Measurements from ENCODE around the gene SAMD4A.

Gene SAMD4A

DNA sequence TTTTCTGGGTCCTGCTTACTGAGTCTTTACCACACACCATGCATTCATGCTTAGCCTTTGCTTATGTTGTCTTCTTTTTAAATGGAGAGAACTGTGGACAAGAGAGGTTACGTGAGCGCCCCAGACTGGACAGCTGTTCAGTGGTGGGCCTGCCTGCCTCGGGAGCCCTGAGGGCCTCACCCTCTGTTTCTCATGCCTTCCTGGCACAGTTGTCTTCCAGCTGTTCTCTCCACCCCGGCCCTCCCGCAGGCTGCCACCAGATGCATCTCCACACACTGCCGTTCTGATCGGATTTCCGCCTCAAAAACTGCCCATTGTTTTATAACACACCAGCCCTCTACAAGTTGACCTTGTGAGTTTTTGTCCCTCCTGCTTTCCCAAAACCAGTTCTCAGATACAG is 100.8 kb downstream of the SAMD4A start:
- Histone ChIP-seq H3K9me3 (ENCODE audit: control insufficient read depth, low read depth, low read length) (no peaks in the 10 kb centered on the region), H3K27ac (ENCODE audit: low read length) (no peak overlapping the region), H3K4me1 (ENCODE audit: control insufficient read depth, low read depth, low read length) (peaks cover 7% of the 10 kb centered on the region), H3K36me3 (ENCODE audit: control insufficient read depth, low read depth, low read length) (no peaks in the 10 kb centered on the region), H3K27me3 (ENCODE audit: control insufficient read depth, insufficient read depth, low read length) (no peaks in the 10 kb centered on the region), H3K9ac (ENCODE audit: low read length) (no peak overlapping the region), H3K4me3 (ENCODE audit: low read length) (no peak overlapping the region)

DNA sequence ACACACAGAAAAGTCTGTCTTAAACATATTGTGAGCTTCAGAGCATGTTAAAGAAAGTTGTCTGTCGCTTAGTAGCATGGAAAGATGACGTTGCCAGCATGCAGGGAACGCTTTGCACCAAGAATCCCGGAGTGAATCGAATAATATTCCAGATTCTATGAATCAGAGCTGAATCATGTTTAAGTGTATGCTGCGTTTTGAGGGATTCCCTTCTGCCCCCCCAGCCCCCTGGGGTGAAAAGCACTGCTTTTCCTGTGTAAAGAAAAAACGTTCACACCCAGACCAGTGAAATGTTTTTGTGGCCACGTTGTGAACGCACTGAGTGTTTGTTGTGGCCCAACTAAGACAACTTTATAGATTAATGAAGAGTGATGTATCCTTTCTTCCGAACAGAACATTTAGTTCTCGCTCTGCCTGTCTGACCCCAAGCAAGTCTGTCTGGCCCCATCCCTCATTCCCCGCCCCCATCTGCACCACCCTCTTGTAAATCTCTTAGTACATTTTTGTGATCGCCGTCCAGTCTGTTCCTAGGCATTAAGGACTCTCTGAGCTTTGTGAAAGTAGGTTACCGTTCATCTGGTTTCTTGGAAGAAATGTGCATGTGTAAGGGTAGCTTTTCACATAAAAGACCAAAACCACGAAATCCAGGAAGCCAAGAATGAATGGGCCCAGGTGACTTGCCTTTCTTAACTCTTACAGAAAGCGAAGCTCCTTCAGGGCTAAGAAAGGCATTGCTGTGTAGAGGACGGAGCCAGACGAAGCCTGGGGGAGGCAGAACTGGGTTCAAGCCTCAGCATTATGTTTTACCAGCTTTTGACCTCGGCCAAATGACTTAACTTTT is 103.0 kb downstream of the SAMD4A start:
- Histone ChIP-seq H3K27ac (ENCODE audit: low read length) (no peak overlapping the region), H3K36me3 (ENCODE audit: control insufficient read depth, low read depth, low read length) (no peaks in the 10 kb centered on the region), H3K4me1 (ENCODE audit: control insufficient read depth, low read depth, low read length) (peaks cover 25% of the 10 kb centered on the region), H3K4me3 (ENCODE audit: low read length) (no peak overlapping the region), H3K9me3 (ENCODE audit: control insufficient read depth, low read depth, low read length) (no peaks in the 10 kb centered on the region), H3K9ac (ENCODE audit: low read length) (no peak overlapping the region), H3K27me3 (ENCODE audit: control insufficient read depth, insufficient read depth, low read length) (no peaks in the 10 kb centered on the region)

DNA sequence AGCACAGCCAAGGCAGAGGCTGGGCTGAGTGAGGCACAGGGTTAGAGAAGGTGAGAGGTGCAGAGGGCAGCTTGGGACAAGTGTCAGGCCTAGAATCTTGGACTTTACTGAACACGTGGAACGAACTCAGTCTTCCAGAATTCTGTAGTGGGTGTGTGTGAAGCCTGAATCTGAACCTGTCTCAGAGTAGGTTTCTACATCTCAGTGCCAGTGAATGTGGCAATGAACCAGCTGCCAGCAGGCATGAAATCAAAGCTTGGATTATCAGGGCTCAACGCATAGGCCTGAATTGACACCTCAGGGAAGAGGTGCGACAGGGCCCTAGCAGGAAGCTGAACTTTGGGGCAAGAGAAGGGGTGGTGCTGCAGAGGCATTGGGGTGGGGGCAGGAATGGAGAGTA is 104.6 kb downstream of the SAMD4A start:
- Histone ChIP-seq H3K9ac (ENCODE audit: low read length) (no peak overlapping the region), H3K9me3 (ENCODE audit: control insufficient read depth, low read depth, low read length) (no peaks in the 10 kb centered on the region), H3K4me3 (ENCODE audit: low read length) (no peak overlapping the region), H3K27me3 (ENCODE audit: control insufficient read depth, insufficient read depth, low read length) (no peaks in the 10 kb centered on the region), H3K4me1 (ENCODE audit: control insufficient read depth, low read depth, low read length) (peaks cover 26% of the 10 kb centered on the region), H3K36me3 (ENCODE audit: control insufficient read depth, low read depth, low read length) (no peaks in the 10 kb centered on the region), H3K27ac (ENCODE audit: low read length) (no peak overlapping the region)

DNA sequence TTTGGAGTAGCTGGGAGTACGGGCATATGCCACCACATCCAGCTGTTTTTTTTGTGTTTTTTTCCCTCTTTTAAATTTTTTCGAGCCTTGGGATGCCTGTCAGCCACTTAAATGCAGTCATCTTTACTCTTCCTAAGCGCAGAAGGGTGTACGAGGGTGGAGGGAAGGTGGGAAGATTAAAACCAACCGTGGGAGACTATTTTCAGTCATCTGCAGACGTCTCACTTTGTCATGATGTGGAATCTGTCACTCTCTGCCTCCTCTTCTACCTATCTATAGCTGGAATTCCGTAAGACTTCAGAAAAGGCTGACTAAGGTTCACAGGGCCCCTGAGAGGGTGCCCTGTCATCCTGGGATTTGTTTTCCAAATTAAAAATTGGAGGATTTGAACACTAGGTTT is 105.3 kb downstream of the SAMD4A start:
- no peaks in the 10 kb centered on the region for H3K36me3 ChIP-seq (ENCODE audit: control insufficient read depth, low read depth, low read length)
- H3K27ac ChIP-seq (ENCODE audit: low read length), result no peak overlapping the region
- H3K9ac ChIP-seq (ENCODE audit: low read length), result no peak overlapping the region
- peaks cover 32% of the 10 kb centered on the region for H3K4me1 ChIP-seq (ENCODE audit: control insufficient read depth, low read depth, low read length)
- no peaks in the 10 kb centered on the region for H3K9me3 ChIP-seq (ENCODE audit: control insufficient read depth, low read depth, low read length)
- no peaks in the 10 kb centered on the region for H3K27me3 ChIP-seq (ENCODE audit: control insufficient read depth, insufficient read depth, low read length)
- H3K4me3 ChIP-seq (ENCODE audit: low read length), result no peak overlapping the region

DNA sequence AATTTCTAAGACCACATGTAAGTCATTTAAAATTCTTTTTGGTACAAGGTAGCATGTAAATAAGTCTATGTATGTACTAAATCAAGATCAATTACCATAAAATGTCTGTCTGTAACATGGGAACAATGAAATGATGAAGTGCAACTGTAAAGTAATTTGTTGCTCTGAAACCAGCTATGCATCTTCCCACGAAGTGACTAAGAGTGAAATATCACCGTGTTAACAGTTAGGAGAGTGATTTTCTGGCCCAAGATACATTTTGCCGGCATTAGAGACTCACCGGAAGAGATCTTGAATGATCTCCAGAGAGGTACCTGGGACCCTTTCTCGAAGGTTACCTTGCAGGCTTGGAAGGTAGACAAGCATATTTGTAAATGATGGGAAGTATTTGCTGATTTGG is 105.8 kb downstream of the SAMD4A start:
- Histone ChIP-seq H3K4me1 (ENCODE audit: control insufficient read depth, low read depth, low read length) (peaks cover 37% of the 10 kb centered on the region), H3K27ac (ENCODE audit: low read length) (no peak overlapping the region), H3K4me3 (ENCODE audit: low read length) (no peak overlapping the region), H3K9me3 (ENCODE audit: control insufficient read depth, low read depth, low read length) (no peaks in the 10 kb centered on the region), H3K36me3 (ENCODE audit: control insufficient read depth, low read depth, low read length) (no peaks in the 10 kb centered on the region), H3K9ac (ENCODE audit: low read length) (no peak overlapping the region), H3K27me3 (ENCODE audit: control insufficient read depth, insufficient read depth, low read length) (no peaks in the 10 kb centered on the region)

DNA sequence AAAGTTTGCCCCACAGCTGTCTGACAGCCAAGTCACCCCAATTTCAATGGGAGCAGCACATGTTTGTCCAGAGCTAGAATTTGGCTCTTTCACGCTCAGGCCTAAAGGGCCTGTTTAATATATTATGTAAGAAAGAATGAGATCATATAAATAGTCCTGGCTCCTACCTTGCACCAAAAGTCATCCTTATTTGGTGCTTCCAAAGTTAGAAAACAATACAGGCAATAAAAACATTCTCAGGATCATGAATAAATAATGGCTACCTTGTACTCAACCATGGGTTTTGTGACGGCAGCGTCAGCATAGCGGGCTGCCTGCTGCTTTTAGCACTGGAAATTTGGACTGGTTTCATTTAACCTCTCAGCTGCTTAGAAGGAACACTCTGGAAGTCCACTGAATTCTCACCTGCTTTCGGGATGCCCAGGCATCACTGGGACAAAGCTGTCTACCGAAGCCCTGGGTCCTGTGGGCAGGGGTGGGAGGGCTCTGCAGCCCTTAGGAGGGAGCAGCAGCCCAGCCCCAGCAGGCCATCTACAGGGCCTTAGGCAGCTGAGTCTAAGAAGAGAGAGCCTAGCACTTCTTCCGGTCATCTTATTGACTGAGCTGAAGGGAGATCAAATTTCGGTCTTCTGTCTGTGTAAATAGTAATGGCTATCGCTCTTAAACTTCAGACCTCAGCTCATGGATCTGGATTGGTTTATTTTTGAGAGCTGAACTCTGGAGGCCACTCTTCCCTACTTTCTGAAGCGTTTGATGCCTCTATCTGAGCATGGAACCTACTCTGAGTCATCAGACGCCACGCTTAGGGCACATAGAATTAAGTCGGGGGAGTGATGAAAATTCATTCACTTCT is 106.5 kb downstream of the SAMD4A start:
- H3K27ac ChIP-seq (ENCODE audit: low read length), result no peak overlapping the region
- H3K4me3 ChIP-seq (ENCODE audit: low read length), result no peak overlapping the region
- no peaks in the 10 kb centered on the region for H3K27me3 ChIP-seq (ENCODE audit: control insufficient read depth, insufficient read depth, low read length)
- peaks cover 42% of the 10 kb centered on the region for H3K4me1 ChIP-seq (ENCODE audit: control insufficient read depth, low read depth, low read length)
- no peaks in the 10 kb centered on the region for H3K9me3 ChIP-seq (ENCODE audit: control insufficient read depth, low read depth, low read length)
- H3K9ac ChIP-seq (ENCODE audit: low read length), result no peak overlapping the region
- no peaks in the 10 kb centered on the region for H3K36me3 ChIP-seq (ENCODE audit: control insufficient read depth, low read depth, low read length)

DNA sequence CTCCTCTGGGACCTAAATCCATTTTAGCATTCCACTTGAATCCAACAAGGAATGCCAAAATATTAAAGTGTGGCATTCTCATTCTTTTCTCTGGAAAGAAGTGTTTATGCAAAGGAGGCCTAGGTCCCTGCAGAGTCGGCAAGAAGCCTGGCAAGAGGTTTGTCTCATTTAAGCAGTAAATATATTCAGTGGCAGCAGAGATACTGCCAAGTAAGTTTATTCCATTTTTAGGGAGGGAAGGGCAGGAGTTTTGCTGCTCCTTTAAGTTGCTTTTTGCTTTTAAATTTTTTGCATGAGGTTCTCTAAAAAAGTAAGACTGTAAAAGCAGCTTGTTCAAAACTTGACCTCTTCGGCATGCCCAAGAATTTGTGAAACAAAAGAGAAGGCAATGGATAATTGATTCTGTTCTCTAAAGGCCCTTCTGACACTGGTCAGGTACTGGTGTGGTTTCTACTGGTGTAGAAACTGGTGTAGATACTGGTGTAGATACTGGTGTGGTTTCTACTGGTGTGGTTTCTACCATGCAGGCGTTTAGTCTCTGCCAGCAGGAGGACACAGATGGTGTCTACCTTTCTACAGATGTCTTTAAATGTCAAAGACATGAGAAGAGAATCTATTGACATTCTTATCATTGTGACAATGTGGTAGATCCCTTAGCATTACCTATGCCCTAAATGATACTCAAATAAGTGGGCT is 107.3 kb downstream of the SAMD4A start:
- no peaks in the 10 kb centered on the region for H3K9me3 ChIP-seq (ENCODE audit: control insufficient read depth, low read depth, low read length)
- peaks cover 42% of the 10 kb centered on the region for H3K4me1 ChIP-seq (ENCODE audit: control insufficient read depth, low read depth, low read length)
- no peaks in the 10 kb centered on the region for H3K36me3 ChIP-seq (ENCODE audit: control insufficient read depth, low read depth, low read length)
- H3K27me3 ChIP-seq (ENCODE audit: control insufficient read depth, insufficient read depth, low read length), result no peaks in the 10 kb centered on the region
- no peak overlapping the region for H3K9ac ChIP-seq (ENCODE audit: low read length)
- H3K4me3 ChIP-seq (ENCODE audit: low read length), result no peak overlapping the region
- H3K27ac ChIP-seq (ENCODE audit: low read length), result no peak overlapping the region

DNA sequence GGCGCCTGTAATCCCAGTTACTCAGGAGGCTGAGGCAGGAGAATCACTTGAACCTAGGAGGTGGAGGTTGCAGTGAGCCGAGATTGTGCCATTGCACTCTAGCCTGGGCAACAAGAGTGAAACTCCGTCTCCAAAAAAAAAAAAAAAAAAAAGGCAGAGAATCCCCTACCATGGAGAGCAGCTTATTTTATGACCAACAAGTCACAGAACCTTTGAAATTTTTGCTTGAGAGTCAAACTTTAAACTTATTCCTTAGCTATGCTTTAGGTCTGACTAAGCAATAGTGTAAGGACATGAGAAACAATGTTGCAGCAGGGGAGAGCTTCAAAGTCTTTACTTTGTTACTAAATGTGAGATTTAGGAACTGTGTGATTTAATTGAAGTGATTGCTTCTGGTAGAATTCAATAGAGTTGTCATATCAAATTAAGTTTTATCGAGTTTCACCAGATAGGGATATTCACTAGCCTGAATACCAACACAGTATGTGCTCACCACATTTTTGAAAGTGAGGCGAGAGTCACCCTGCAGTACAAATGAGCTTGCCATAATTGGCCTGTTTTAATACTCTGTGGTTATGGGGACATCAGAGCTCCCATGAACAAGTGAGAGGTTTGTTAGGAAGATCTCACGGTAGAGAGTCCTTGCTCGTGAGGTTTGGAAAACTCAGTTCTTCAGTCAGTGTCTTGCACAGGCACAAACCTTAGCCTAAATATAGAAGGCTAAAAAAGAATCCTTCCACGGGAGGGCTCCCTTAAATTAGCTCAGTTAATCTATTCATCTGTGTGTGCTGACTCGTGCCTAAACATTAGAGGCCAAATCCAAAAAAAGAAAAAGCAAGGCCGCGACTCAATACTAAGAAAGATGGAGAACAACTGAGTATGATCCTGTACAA is 108.6 kb downstream of the SAMD4A start:
- Histone ChIP-seq H3K27me3 (ENCODE audit: control insufficient read depth, insufficient read depth, low read length) (no peaks in the 10 kb centered on the region), H3K27ac (ENCODE audit: low read length) (no peak overlapping the region), H3K9me3 (ENCODE audit: control insufficient read depth, low read depth, low read length) (no peaks in the 10 kb centered on the region), H3K4me1 (ENCODE audit: control insufficient read depth, low read depth, low read length) (peaks cover 38% of the 10 kb centered on the region), H3K36me3 (ENCODE audit: control insufficient read depth, low read depth, low read length) (no peaks in the 10 kb centered on the region), H3K4me3 (ENCODE audit: low read length) (no peak overlapping the region), H3K9ac (ENCODE audit: low read length) (no peak overlapping the region)

DNA sequence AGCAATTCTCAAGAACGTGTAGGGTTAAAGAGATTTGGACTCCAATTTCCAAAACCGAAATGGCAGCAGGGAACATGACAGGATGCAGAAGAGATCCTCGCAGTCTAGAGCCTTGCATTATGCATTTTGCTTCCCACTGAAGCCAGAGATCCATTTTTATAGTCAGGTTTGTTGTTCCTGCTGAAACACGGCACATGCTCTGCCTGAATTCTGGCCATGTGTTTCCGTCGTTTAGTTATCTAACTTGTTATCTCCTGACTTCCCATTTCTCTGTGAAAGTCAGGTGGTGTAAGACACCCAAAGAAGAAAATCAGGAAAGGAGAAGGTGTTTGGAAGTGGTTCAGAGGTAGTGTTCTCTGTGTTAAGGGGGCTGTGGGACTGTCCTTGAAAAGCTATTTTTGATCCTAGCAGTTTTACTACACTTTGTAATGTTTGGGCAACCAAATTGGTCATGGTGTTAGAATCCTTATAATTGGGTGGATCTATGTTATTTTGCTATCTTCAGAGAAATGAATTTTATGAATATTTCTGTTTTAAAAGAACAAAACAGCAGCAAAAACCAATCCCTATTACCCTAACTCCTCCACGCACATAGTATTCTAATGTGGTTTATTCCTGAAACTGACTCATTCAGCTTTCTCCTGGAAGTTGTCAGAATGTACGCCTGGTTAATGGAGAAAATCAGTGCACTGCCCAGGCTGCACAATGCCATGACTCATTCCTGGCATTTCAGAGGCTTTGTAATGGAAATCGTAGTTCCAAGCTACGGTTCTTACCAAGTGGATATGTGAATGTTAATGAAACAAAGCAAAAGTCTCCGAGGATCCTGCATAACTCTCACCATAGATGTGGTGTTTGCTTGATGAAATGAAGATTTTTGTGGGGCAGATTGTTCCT is 110.1 kb downstream of the SAMD4A start:
- Histone ChIP-seq H3K9me3 (ENCODE audit: control insufficient read depth, low read depth, low read length) (no peaks in the 10 kb centered on the region), H3K36me3 (ENCODE audit: control insufficient read depth, low read depth, low read length) (no peaks in the 10 kb centered on the region), H3K27ac (ENCODE audit: low read length) (peak overlapping the region; percentile 85), H3K27me3 (ENCODE audit: control insufficient read depth, insufficient read depth, low read length) (no peaks in the 10 kb centered on the region), H3K9ac (ENCODE audit: low read length) (peak overlapping the region; percentile 33), H3K4me1 (ENCODE audit: control insufficient read depth, low read depth, low read length) (peaks cover 37% of the 10 kb centered on the region), H3K4me3 (ENCODE audit: low read length) (peak overlapping the region; percentile 37)

DNA sequence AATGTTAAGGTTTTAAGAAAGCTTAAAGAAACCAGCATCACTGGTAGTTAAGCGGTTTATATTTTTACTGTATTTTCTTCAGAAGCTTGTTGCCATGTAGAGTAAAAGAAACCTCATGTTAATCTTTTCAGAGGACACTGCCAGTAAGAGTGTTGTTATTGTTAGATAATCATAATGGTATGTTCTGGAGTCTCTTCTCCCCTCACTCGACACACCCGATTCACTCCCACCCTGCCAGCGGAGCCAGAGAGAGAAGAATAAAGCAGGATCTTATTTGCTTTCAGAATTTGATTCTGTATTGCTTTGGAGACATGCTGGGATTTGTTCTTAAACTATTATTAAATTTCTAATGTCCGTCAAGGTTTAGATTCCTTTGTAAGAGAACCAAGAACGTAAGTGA is 113.7 kb downstream of the SAMD4A start:
- no peak overlapping the region for H3K4me3 ChIP-seq (ENCODE audit: low read length)
- H3K9me3 ChIP-seq (ENCODE audit: control insufficient read depth, low read depth, low read length), result no peaks in the 10 kb centered on the region
- no peaks in the 10 kb centered on the region for H3K36me3 ChIP-seq (ENCODE audit: control insufficient read depth, low read depth, low read length)
- no peaks in the 10 kb centered on the region for H3K27me3 ChIP-seq (ENCODE audit: control insufficient read depth, insufficient read depth, low read length)
- H3K4me1 ChIP-seq (ENCODE audit: control insufficient read depth, low read depth, low read length), result peaks cover 34% of the 10 kb centered on the region
- H3K9ac ChIP-seq (ENCODE audit: low read length), result no peak overlapping the region
- H3K27ac ChIP-seq (ENCODE audit: low read length), result no peak overlapping the region

All from iPS-18a (cell line).